HG03039 (cell line): ENCODE data around the gene UTP11.

Experiments used
- ATAC-seq: cut with Tn5 transposase; IDR thresholded peaks from one replicate; pipeline ENCODE4 v1.9.1; 2021; ENCODE audit warnings: mild to moderate bottlenecking, moderate library complexity; ENCODE audit not compliant: unreplicated experiment

The UTP11 gene

GRCh38 chr1:38068220-38068979 lies 55.9 kb downstream of the UTP11 start:
- no peak for ATAC-seq

GRCh38 chr1:38068980-38069340 lies 56.4 kb downstream of the UTP11 start:
- ATAC-seq = no peak

GRCh38 chr1:38071312-38072256 lies 59.0 kb downstream of the UTP11 start:
- ATAC-seq = no peak

- ATAC-seq = no peak
Observed at GRCh38 chr1:38072858-38073257, 60.3 kb downstream of the UTP11 start.

GRCh38 chr1:38073534-38074301 lies 61.2 kb downstream of the UTP11 start:
- no peak for ATAC-seq

GRCh38 chr1:38074302-38074677 lies 61.8 kb downstream of the UTP11 start:
- no peak for ATAC-seq
